NCI-H1105 (cell line): ENCODE measurements around the gene GPR21.

ENCODE experiments used
- DNase-seq: peaks from one replicate; lab custom pipeline; 2025; lab: John Stamatoyannopoulos, UW

The GPR21 gene, protein sequence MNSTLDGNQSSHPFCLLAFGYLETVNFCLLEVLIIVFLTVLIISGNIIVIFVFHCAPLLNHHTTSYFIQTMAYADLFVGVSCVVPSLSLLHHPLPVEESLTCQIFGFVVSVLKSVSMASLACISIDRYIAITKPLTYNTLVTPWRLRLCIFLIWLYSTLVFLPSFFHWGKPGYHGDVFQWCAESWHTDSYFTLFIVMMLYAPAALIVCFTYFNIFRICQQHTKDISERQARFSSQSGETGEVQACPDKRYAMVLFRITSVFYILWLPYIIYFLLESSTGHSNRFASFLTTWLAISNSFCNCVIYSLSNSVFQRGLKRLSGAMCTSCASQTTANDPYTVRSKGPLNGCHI

DNA sequence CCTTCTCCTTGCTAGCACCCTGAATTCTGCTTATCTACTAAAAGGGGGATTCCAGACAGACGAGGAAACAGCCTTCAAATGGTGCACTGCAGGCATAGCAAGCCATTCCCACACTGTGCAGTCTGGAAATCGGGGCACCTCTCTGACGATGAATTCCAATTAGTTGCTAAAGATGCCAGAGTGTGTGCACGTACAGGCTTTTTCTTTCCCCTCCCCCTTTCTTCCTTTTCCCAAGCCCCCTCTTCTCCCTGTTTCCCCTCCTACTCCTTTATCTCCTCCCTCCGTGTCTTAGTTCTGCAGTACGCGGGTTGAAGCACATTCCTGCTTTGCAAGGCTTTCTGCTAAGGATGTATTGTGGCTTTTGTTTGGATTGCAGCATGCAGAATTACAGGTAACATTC lies at the start of gene GPR21:
Gene GPR21 (plus strand): TSS at position 316 of the 400 bp plus-strand sequence. CDS start 900 bp downstream, outside the sequence.
- DNase-seq, result no peak

DNA sequence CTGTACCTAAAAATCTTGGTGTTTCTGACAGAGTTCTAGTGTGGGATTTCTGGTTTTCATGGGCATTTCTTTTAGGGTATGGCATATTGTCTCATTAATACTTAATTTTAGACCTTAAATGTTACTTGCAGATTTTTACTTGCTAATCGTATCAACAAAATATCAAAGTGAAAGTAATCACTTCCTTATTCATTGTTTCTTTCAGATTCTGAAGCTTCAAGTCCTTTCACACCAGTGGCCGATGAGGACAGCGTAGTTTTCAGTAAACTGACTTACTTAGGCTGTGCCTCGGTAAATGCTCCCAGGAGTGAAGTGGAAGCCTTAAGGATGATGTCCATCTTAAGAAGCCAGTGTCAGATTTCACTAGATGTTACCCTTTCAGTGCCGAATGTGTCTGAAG lies 47.5 kb upstream of the GPR21 start:
- no peak for DNase-seq

DNA sequence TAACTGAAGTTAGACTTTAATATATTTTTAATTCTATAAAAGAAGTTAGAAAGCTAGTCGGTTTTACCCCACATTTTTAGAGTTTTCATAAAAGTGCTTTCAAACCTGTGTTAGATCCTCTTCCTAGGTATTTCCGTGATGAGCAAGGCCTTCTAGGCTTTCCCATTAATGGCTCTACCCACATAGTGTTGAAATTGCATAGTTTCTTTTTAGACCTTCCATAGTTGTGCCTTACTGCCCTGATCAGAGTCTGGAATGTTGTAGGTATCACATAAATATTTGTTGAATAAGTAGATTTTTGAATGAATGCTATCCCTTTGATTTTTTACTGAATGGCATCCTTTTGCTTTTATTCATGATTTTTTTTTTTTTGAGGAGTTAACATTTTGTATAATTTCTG lies 45.3 kb upstream of the GPR21 start:
- no peak for DNase-seq

GRCh38 chr9:122988920-122989621 lies 44.4 kb upstream of the GPR21 start:
- no peak for DNase-seq

GRCh38 chr9:122991370-122991830 lies 42.1 kb upstream of the GPR21 start:
- no peak for DNase-seq

GRCh38 chr9:122996586-122996985 lies 36.9 kb upstream of the GPR21 start:
- no peak for DNase-seq

DNA sequence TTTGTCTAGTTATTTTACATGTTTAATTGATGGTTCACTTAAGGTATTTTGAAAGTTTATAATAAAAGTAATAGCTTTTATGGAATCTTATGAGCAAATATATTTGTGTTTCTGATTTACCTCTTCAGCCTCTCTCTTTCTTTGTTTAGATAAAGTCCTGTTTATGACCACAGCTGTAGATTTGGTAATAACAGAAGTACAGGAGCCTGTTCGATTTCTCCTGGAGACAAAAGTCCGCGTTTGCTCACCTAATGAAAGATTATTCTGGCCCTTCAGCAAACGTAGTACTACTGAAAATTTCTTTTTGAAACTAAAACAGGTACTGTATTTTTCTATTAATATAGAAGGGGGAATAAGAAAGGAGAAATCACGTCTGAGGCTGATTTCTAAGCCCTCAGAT lies 35.0 kb upstream of the GPR21 start:
- DNase-seq, result no peak

DNA sequence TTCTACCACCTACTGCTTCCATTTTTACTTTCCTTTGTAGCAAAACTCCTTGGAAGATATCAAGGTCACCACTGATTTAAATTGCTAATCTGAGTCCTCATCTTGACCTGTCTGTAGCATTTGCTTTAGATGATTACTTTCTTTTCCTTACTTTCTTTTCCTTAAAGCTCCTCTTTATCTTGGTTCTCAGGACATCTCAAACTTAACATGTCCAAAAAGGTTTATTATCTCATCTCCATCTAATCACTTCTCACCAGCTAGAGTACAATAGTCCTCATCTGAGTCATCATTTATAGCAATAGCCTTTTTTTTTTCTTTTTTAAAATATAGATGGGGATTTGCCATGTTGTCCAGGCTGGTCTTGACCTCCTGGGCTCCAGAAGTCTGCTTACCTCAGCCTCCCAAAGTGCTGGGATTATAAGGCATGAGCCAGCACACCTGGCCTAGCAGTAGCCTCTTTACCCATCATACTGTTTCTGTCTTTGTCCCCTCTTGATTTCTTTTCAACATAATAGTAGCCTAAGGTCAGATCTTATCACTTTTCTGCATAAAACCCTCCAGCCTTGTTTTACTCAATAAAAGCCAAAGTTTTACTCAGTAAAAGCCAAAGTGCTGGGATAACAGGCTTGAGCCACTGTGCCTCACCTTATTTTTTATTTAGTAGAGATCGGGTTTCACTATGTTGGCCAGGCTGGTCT lies 32.9 kb upstream of the GPR21 start:
- DNase-seq, result no peak

GRCh38 chr9:123002754-123003153 lies 30.7 kb upstream of the GPR21 start:
- no peak for DNase-seq

DNA sequence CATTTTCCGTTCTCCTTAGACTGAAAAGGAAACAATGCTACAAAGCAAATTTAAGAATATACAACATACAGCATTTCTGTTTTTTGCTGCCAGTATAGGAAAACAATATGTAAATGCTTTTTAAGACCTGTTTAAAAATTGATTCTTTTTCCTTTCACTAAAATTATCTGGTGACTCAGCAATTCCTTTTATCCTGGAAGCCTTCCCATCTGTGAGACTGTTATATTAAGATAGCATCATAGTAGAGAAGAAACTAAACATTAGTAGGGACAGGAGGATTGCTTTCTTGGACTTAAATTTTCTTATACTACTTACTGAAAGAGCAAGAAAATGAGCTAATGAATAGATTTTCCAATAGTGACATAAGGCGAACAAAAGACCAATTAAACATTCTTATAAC lies 30.0 kb upstream of the GPR21 start:
- DNase-seq, result no peak

GRCh38 chr9:123005964-123006363 lies 27.5 kb upstream of the GPR21 start:
- no peak for DNase-seq

DNA sequence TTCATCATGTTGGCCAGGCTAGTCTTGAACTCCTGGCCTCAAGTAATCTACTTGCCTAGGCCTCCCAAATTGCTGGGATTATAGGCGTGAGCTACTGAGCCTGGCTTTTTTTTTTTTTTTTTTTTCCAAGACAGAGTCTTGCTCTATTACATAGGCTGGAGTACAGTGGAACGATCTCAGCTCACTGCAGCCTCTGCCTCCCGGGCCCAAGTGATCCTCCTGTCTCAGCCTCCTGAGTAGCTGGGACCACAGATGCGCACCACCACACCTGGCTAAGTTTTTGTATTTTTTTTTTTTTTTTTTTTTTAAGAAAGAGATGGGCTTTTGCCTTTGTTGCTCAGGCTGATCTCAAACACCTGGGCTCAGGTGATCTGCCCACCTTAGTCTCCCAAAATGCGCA lies 26.2 kb upstream of the GPR21 start:
- no peak for DNase-seq

- no peak for DNase-seq
Measured at GRCh38 chr9:123008909-123009308, 24.6 kb upstream of the GPR21 start.

- DNase-seq, result no peak
Measured at GRCh38 chr9:123011380-123011779, 22.1 kb upstream of the GPR21 start.

DNA sequence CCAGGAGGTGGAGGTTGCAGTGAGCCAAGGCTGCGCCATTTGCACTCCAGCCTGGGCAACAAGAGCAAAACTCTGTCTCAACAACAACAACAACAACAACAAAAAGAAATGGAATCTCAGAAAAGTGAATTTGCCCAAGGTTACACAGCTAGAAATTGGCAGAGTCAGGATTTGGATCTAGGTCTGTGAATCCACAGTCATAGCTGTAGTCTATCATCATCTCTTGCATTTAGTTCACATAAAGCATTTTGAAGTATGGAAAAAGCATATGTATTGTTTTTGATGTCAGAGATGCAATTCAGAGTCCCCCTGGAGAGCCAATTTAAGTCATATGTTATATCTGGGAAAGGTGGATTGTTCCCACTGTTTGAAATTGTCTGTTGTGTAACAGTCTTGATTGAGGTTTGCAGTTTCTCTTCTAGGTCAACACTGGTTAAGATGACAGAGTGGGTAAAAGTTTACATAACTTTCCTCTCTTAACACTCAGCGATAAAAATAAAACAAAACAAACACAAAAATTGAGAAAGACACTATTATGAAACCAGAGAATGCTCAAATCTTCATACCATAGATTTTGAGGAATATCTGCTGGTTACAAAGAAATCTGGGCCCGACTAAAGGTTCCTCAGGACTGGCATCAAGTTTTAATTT lies 21.5 kb upstream of the GPR21 start:
- no peak for DNase-seq

DNA sequence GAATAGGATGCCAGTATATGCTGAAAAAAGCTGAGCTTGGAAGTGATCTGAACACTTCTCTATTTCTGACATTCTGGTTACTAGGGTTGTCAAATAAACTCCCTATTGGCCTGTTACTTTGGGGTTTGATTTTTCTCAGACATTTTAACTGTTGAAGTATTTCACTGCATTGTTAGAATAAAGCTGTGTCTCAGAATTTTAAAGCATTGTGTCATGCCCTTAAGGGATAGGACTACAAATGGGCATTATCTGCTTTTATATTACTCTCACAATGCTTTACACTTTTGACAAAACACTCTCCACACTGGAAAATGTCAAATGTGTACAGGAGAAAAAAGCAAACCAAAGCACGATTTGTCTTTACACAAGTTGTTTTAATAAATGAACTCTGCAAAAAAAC lies 16.8 kb upstream of the GPR21 start:
- no peak for DNase-seq

GRCh38 chr9:123020796-123021195 lies 12.7 kb upstream of the GPR21 start:
- no peak for DNase-seq

DNA sequence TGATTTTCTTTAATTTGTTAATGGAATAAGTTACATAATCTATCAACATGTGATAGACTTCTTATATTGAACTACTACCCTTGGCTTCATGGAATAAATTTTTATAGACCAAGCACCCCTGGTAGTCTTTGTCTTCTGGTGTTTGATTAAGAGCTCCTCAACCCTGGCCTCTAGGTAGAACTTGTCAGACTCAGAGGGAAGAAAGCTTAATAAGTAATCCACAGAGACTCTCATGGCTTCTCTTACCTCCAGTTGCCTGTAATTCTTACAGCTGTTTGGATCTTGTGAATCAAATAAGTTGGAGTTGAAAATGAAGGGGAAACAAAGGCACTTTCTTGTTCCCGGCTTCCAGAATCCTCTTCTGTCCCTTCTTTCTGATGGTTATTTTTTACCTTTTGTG lies 7.0 kb upstream of the GPR21 start:
- DNase-seq, result no peak

DNA sequence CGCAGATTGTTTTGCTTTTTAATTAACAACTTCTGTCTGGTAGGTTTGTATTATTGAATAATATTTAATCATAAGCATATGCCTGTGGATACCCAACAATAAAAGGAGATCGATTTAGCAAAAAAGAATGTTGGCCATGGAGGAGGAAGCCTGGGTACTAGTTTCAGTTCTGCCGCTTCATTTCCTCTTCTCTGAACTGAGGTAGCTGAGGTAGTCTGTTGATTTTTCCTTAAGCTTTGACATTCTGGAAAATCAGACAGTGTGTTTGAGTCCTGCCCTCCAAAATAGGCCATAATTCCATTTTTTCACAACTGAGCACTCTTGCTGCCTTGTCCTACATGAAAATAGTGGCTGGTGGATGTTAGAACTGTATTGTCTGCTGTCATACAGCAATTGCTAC lies 6.0 kb upstream of the GPR21 start:
- DNase-seq, result no peak

- no peak for DNase-seq
Measured at GRCh38 chr9:123028136-123028535, 5.3 kb upstream of the GPR21 start.

DNA sequence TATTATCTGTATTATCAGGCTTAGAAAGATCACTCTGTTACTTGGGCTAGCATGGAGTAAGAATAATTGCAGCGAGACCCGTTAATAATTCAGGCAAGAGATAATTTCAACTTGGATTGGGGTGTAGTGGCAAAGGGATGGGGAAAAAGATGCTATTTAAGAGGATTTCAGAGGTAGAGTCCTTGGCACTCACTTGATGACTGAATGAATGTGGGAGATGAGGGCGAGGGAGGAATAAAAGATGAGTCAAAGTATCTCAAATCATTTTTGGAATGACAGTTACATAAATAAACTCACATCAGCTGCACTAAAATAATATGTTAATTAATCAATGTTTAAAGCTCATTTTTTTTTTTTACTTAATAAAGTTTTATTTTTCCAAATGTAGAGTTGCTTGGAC lies 4.5 kb upstream of the GPR21 start:
- no peak for DNase-seq

- no peak for DNase-seq
Measured at GRCh38 chr9:123031963-123032362, 1.5 kb upstream of the GPR21 start.
